Mucosa of gallbladder (tissue), 1 donor: Measurements from ENCODE around the gene ABCC8. TPM values are rescaled to one million over a fixed set of nuclear protein-coding genes. Genes with fewer than 3 reads are reported as not detected.

Source experiments
- DNase-seq: peaks from one replicate; pipeline ENCODE4 v3.0.0-alpha.2; 2020; ENCODE audit warnings: low spot score
- total RNA-seq: library from RNA; stranded (reverse); gene quantifications from one replicate; pipeline ENCODE4 v1.2.1, GENCODE V29; 2021
- donor health status: DM: no; HTN: no; CAD: no.

The ABCC8 gene
- total RNA-seq, 1 donor from 2014 or later: 1.3 TPM

DNA sequence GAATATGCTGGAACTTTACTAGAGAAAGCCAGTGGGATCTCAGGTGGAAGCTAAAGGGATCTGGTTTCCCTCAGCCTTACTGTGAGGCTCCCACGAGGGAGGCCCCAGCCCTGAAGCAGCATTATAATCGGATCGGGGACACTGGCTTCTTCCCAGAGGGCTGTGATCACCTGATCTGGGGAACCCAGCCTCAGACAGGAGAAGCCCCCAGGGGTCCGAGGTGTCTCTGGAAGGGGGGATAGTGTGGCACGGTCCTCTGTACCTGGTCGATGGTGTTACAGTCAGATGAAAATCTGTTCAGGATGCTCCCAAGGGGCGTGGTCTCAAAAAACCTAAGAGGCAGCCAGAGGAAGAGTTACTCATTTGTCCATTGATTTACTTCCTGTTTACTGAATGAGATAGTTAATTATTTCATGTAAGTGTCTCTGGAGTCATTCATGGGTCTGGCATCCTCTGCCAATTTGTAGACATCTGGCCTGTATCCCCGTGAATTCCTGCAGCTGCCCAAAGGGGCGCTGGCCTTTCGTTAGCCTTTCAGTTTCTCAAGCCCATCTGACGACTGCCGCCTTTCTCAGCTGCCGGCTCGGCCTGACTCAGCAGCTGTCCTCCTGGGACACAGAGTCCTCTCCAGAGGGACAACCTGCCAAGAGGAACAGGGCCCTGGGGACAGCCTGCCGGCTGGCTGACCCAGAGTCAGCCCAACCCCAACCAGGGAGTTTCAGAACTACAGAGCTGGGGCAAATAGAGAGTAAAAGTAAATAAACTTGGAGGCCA lies 71.2 kb downstream of the ABCC8 start:
- DNase-seq: peak; percentile 86

DNA sequence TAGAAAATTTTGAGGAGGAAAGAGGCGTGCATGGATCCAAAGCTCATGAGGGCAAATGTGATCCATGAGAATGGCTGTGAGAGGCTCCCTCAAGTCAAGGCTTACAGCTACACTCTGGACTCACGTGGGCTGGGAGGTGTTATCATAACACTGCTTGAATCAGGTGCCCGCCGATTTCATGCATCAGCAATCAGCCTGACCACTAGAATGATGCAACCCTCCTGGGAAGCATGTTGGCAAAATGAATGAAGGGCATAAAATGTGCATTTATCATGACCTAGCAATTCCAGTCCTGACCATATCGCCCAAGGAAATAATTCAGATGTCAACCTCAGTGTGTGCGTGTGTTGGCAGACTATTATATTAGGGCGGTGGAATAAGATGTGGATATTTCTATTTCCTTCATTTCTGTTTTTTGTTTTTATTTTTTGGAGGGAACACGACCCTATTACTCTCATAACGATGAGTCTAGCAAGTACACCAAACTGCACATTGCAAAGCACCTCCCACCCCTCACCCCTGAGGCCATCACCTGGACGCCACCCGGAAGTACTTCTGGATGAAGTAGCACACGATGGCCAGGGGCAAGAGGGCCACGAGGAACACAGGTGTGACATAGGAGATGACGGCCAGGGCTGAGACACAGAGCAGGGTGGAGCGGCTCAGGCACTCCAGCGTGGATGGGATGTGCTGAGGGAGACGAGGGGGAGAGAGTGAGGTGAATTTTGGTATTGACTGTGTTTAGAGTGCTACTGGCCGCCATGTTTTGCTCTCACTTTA lies 72.5 kb downstream of the ABCC8 start:
- DNase-seq: no peak

DNA sequence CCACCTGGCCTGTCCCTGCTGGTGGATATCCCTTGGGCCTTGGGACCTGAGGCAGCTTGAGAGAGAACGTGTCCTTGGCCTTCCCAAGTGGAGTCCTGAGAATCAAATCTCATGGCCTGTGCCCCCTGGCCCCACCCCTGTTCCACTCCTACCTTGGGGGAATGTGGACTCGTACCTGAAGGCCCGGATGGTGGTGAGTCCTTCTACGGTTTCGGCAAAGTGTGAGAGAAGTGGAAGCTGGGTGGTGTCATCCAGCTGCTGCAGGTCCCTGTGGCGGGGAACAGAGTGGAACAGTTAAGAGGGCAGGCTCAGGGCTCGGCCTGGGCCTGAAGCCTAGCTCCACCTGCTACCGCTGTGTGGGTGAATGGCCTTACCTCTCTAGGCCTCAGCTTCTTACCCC lies 74.2 kb downstream of the ABCC8 start:
- DNase-seq: no peak

DNA sequence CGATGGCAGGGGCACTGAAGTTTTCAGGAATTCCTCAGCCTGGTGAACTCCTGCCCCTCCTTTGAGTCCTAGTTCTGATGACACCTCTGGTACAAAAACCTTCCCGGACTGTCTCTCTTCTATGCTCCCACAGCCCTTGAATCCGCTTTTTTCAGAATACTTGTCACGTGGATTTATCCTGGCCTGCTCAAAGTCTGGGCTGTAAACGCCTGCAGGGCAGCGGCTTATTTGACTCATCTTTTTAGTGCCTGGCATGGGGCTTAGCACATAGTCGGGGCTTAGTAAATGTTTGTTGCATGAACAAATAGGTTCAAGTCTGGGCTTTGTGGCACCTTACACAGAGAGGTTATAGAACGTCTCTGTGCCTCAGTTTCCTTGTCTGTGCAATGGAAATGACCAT lies 74.8 kb downstream of the ABCC8 start:
- no peak for DNase-seq

DNA sequence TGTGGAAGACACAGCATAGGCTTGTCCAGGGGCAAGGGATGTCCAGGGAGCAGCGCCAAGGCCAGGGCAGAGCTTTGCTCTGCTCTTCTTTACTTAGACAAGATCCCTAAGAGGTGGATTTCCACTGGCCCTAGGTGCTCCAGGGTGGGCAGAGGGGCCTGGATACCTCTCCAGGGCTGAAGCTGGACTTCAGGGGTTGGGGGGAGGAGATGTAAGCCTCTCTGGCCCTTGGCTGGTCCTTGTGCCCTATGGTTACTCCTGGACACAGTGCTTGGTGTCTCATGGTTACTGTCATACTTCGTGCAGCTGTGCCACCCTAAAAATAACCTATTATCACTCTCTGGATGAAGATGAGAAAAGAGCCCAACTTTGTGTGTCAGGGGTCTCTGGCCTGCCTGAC lies 75.3 kb downstream of the ABCC8 start:
- no peak for DNase-seq

DNA sequence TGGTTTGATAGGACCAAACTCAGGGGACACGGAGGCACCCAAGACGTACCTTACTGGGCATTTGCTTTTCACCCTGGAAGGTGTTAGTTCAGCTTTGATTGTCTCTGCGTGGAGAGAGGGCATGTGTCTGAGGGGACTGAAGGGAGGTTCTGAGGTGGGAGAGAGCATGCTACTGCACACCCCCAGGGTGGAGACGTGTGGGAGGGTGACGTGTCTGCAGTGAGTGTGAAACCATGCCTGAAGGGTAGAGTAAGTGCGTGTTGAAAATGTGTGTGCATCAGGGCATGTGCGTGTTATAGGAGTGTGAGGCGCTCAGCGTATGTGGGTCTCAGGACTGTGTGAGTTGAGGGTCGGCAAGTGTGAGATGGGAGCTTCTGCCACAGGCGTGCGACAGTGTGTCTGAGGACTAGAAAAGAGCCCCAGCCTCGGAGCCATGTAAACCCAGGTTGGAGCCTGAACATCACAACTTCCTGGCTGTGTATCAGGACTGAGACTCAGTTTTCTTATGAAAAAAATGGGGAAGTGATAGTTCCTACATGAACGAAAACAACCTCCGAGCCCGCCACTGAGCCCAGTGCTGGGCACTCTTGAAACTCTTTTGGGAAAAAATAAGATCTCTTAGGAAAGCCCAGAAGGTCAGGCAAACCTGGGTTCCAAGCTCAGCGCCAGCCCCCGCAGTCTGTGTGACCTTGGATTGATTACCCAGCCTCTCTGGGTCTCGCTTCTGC lies 76.4 kb downstream of the ABCC8 start:
- DNase-seq: no peak

DNA sequence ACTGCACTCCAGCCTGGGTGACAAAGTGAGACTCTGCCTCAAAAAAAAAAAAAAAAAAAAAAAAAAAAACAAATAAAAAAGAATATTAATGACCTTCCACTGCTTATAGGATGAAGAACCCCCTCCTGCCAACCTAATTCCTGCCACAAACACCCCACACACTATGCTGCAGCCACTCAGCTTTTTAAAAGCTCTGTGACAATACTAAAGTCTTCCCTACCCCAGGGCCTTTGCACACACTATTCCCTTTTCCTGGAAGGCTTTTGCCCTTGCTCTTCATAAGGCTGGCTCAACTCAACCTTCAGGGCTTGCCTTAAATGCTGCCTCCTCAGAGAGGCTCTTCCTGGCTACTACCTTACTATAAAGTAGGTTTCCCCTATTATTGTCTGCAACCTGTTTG lies 77.4 kb downstream of the ABCC8 start:
- no peak for DNase-seq

DNA sequence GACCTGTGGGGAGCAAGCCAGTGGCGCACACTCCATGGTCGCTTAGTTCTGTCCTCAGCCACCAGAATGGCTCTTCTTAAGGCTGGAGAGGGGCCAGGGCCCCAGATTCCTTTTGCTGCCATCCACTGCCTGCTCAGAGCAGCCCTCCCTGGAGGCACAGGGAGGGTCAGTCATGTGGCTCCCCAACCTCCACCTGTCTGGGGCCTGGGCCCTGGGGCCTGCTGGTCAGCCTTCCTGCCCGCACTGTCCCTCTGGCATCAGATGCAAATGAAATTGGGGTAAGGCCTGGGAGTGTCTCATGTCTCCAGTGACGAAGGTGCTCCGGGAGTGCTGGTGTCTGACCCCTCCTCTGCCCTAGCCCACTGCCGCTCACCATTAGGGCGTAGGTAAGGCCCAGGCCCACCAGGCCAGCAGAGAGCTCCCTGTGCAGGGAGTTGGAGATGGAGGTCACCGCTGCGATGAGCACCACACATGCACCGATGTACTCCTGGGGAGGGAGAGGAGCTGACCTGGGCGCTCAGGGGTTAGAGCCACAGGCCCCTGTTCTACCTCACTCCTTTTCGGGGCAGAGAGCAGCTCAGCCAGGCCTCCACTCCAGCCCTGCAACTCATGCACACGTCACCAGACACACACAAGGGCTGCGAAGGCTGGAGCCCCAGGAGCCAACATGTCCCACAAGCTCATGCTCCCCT lies 79.2 kb downstream of the ABCC8 start:
- DNase-seq: no peak

DNA sequence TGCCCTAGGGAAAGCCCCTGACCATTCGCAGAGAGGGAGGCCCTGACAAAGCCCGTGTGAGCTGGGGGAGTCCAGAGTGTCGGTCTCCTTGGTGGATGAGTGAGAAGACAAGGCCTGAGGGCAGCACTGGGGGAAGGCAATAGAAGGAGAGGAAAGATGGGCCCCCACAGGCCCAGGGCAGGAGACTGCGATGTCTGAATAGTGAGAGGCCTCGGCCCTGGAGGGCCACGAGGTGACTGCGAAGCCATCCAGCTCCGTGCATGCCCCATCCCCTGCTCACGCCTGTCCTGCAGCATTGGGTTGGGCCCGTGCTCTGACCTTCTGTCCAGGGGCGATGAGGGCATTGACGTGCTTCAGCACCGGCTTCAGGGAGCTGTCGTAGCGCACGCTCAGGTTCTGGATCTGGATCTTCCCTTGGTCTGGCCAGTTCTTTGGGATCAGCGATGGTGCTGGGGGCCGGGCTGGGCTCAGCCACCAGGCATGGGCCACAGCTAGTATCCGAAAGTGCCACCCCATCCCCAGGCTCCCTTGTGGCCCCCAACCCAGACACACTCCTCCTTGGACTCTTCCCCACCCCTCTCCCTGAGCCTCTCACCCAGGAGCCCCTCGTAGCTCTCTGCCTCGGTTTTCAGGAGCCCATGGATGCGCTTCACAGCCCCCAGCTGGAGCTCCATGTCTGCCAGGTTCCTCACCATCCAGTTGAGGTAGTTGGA lies 79.9 kb downstream of the ABCC8 start:
- DNase-seq: no peak

DNA sequence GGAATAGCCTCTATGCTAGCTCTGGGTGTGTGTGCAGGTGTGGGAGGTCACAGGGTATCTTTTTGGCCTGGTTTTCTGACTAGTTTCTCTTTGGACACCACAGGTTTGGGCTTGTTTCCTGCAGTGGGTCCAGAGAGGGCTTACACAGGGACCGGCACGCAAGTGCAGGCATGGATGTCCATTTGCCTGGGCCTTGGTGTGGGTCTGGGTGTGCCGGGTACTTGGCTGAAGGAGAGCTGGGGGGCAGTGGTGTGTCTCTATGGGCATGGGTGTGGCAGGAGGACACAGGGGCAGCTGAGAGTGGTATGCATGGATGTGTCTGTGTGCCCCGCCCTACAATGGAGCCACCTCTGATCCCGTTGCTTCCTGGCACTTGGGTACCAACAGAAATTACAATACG lies 80.7 kb downstream of the ABCC8 start:
- DNase-seq: no peak

DNA sequence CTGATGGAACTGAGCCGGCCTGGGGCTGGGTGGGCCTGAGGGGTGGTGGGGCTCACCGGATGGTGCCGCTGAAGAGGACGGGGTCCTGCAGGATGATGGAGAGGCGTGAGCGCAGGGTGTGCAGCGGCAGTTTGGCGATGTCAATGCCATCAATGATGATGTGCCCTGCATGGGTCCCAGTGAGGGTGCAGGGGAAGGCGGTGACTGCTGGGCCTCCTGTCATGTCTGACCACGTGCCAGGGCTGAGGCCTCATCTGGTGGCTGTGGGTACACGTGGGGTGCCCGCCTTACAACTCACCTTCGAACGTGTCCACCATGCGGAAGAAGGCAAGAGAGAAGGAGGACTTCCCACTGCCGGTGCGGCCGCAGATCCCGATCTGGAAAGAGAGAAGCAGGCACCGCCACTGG lies 81.1 kb downstream of the ABCC8 start:
- DNase-seq: no peak

DNA sequence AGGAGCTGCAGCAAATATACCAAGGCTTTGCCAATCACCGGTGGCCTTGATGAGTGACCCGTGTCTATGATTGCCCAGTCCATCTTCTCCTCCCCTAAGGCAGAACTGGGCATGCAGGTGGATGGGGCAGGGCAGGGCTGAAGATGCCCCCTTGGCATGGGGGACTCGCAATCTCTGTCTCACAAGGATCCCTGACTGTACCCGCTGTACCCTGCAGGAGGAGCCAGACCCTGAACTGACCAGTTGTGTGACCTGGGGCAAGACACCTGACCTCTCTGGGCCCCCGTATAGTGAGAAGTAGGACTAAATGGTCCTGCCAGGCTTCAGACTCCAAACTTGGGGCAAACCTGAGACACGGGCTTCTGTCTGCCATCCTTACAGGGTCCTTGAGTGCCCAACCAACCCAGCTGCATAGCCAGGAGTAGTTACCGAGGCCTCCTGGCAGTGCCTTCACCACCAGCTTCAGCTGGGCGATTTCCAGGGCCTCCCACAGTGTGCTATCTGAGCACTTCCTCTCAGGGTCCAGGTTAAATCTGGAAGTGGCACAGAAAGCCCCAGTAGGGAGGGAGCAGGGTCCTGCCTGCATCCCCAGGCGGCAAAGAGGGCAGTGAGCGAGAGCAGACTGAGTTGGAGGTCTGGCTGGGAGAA lies 81.8 kb downstream of the ABCC8 start:
- DNase-seq: no peak

DNA sequence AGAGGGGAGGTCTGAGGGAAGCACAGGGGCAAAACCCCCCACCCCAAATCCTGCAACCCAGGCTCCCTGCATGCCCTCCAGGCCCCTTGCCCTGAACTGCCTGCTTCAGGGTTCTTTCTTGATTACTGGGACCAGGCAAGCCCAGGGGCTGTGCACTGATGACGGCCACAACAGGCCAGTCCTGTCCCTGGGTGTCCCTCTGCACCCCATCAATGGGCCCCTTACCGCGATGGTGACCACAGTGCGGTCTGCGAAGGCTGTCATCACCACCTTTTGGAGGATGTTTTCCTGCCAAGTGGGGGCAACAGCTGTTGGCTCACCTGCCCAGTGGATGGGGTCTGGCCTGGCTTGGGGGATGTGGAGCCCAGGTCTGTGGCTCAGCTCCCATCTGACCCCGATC lies 83.2 kb downstream of the ABCC8 start:
- no peak for DNase-seq

DNA sequence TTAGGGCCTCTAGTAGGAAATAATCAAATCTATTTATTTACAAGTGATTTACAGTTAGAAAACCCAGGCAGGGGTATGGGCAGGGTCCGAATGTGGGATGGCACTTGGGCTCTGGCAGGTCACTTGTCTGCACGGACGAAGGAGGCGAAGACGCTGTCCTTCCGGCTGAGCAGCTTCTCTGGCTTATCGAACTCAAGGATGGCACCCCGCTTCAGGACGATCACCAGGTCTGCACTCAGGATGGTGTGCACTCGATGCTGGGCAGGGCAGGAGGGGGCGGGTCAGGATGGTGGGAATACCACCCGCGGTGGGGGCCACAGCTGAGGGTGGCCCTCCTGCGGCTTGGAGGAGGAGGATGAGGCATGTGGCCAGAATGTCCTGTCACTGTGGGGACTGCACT lies 83.8 kb downstream of the ABCC8 start:
- DNase-seq: no peak

DNA sequence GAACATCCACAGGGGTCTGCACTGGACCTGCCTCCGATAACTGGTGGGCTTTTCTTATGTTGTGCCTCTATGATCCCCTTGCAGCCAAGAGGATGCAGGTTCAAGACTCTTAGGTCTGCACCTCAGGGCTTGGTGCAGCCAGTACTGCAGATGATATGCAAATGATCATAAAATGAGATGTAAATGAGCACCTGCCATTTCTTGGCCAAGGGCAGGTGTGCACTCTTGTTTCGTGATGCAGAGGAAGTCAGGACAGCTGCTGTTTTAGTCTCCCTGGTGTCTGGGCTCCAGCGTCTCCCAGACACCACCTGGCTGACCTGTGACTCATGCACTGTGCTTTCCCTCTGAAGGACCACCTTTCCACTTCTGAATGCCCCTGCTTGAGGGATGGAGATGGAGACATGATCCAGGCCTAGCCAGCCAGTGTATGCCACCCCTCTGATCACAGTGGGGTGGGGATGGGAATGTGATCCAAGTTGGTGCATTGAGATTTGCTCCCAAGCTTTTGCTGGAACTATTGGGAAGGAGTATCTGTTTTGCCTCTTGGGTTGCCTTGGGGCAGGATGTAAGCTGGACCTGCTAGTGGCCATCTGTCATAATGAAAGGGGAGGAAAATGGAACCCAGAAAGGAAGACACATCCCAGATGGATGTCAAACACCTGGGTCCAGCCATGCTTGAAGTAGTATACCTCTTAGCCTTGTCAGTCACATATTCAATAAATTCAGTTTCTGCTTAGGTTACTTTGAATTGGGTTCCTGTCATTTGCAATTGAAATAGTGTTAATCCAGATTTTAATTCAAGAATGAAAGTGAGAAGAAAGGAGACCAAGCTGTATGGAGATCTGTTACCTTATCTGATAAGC lies 84.9 kb downstream of the ABCC8 start:
- no peak for DNase-seq

DNA sequence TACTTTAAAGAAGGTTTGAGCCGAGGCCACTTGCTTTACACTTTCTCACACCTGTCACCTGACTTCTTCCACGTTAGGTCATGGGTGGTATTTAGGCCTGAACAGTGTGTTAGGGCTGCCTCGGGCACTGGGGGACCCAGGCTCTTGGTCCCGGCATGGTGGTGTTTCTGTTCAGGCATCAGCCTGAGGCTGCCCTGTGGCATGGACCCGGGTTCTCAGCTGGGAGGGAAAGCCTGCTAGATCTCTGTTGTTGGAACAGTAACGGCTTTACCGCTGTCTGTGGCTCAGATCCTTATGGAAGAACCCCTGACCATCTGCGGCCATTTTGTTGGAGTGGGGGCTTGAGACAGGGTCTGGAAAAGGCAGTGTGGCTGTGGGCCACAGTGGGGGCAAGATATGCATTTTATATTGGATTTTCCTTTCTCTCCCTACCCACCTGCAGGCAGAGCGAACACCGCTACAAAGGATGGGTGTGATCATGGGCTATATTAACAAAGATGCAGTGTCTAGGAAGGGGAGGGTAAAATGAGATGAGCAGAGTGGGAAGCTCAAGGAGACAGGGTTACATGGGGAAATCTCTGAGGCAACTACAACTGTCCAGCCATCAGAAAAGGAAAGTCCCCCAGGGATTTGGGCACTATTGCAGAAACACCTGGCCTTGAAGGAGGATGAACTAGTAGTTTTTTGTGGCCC lies 86.5 kb downstream of the ABCC8 start:
- DNase-seq: no peak

DNA sequence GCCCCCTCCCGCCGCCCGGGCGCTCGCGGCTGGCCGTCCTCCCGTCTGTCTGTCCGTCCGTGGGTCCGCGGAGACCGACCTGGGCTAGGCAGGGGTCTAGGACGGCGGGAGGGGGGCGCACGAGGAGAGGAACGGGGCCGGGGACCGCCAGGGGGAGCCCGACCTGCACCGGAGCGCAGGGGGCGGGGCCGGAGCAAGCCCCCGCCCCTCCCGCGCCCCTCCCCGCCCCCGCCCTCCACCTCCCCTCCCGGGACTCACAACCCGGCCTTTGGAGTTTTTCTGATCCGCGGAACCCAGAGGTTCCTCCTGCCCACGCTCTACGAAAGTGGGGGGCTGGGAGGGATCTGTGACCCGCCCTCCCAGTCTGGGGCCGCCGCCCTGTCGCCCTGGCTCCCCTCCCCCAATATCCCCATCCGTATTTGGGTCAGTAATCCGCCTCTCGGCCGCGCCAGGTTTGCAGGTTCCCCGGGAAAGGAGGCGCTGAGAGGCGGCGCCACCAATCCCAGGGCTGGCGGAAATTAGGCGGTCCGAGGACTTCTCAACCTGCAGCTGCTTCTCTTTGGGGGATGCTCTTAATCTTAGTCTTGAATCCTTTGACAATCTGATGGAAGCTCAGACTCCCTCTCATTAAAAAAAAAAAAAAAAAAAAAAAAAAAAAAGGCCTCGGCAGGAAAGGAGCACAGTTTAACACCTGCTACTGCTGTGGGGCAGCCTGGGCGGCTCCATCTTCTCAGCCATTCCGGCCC lies 87.3 kb downstream of the ABCC8 start:
- DNase-seq: peak; percentile 62

DNA sequence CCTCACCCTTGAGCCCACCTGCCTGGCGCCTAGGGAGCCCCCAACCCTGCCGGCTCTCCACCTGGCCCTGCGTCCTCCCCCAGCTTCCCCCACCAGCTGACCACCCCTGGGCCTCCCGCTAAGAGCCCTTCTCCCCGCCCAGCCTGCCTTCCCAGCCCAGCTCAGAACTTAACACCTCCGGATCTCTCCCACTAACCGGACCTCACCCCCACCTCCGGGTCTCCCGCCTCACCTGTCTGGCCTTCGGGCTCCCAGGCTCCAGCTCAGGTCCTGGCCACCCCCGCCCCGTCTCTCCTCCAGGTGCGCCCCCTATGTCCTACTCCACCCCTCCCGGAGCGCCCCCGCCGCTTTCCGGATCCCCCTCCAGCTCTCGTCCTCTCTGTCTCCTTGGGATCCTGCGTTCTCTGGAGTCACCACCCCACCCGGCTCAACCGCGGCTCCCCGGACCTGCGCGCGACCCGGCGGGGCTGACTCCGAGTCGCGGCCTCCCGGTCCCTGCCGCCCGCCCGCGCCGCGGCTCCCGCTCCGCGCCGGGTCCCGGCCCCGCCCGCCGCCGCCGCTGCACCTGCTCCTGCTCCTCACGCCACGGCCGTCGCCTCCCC lies 87.9 kb downstream of the ABCC8 start, which contains the start of gene KCNJ11:
TSS of gene KCNJ11 (minus strand) at position 51 of the 602 bp plus-strand sequence. CDS start 568 bp downstream, outside the sequence.
- no peak for DNase-seq
